Measurements from ENCODE around the gene SERPINA9. TPM values are rescaled to one million over a fixed set of nuclear protein-coding genes. Genes with fewer than 3 reads are reported as not detected.

The SERPINA9 gene
- total RNA-seq, 1 experiment from 2014 or later = not detected

DNA sequence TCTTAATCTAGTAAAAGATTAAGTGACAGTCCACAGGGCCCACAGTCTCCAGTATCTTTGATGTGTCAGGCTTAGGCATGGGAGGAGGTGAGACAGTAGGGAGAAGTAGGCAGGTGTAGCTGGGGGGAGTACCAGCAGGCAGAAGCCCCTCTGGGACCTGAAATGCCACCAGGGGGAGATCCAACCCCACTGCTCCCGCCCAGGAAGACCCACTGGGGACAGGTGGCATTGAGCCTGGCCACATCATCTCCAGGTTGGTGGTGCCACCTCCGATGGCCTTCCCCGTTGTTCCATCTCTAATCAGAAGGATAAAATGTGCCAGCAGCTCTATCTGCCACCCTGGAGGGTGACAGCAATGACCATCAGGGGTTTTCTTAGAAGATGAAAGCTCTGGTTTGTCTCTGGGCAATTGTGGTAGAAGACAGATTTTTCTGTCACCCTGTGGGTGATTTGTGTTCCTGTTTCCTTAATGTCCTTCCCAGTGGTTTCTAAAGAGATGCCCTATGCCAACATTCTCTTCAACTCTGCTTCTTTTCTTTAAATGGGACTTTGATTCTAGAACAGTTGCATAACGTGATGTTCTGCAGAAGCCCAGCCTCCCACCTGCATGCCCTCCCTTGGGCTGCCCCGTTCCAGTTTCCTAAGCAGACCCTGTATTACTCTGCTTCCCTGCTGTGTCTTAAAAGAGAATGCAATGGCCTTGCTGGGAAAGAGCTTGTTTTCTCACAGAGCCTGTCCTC, 45.5 kb upstream of the SERPINA9 start:
- no peak overlapping the region for H3K4me3 Mint-ChIP-seq (ENCODE audit: low read depth, unreplicated experiment)
- CTCF ChIA-PET = interaction anchor here (0.6 kb wide), 1 partner anchor 537 kb away, joined by 4 read pairs; no protein-coding TSS in a partner anchor
- H3K4me1 Mint-ChIP-seq (ENCODE audit: low read depth, unreplicated experiment) = no peaks in the 10 kb centered on the region
- H3K27me3 Mint-ChIP-seq (ENCODE audit: unreplicated experiment) = peaks cover 50% of the 10 kb centered on the region
- no peaks in the 10 kb centered on the region for H3K36me3 Mint-ChIP-seq (ENCODE audit: insufficient read depth, unreplicated experiment)
- no peak overlapping the region for H3K27ac Mint-ChIP-seq (ENCODE audit: unreplicated experiment)
- TF ChIP-seq, protein P1, sequence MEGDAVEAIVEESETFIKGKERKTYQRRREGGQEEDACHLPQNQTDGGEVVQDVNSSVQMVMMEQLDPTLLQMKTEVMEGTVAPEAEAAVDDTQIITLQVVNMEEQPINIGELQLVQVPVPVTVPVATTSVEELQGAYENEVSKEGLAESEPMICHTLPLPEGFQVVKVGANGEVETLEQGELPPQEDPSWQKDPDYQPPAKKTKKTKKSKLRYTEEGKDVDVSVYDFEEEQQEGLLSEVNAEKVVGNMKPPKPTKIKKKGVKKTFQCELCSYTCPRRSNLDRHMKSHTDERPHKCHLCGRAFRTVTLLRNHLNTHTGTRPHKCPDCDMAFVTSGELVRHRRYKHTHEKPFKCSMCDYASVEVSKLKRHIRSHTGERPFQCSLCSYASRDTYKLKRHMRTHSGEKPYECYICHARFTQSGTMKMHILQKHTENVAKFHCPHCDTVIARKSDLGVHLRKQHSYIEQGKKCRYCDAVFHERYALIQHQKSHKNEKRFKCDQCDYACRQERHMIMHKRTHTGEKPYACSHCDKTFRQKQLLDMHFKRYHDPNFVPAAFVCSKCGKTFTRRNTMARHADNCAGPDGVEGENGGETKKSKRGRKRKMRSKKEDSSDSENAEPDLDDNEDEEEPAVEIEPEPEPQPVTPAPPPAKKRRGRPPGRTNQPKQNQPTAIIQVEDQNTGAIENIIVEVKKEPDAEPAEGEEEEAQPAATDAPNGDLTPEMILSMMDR (IDR thresholded peaks at IDR 0.05; ENCODE audit: unreplicated experiment) = peak; percentile 12
- peaks cover 6% of the 10 kb centered on the region for H3K9me3 Mint-ChIP-seq (ENCODE audit: low read depth, unreplicated experiment)
- intact Hi-C loops (cut with micrococcal nuclease; ENCODE audit: unreplicated experiment) = no loop called here
- BruUV-seq (replicated peaks) = no TSS peak
- no peak for DNase-seq

DNA sequence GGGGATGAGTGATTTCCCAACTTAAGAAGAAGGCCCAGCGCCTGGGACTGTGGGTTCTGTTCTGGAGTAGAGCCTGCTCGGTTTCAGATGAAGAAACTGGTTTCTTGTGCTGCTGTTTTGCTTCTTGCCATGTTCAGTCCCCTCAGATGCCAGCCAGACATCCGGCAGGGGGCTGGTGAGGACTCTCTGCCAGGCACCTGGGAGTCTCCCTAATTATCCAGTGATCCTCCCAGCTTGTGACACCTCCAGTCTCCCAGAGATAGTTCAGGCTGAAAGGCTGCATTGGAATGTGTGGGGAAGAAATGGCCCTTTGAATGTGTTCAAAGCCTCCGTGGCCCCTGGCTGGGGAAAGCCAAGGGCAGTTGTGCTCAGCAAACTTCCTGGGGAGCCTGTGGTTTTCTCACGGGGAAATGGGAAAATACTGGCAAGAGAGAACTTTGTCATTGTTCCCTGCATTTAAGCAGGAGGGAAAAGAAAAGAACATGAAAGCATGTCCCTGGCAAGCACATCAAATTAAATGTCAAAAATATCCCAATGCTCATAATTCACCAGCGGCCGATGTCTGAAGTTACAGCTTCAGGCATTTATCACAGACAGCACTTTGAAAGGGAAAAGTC, 41.8 kb upstream of the SERPINA9 start:
- intact Hi-C loops (cut with micrococcal nuclease; ENCODE audit: unreplicated experiment) = no loop called here
- BruUV-seq (replicated peaks) = no TSS peak
- H3K27ac Mint-ChIP-seq (ENCODE audit: unreplicated experiment) = no peak overlapping the region

DNA sequence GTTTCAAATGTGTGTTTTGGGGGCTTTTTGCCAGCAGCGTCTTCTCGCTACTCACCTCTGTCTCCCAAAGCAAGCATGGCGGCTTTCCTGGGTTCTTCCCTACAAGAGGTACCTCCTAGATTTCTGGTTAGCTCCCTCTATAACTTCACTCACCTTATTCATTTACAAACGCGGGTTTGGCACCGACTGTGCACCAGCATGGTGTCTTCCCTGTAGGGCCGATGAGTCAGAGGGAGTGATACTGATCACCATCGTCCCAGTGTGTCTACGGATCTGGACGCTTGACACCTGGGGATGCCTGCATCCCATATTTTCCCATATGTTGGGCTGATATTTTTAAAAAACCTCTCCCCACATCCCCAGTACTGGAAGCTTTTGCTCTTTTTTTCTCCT, 41.2 kb upstream of the SERPINA9 start:
- CTCF ChIA-PET = no interaction called here
- H3K36me3 Mint-ChIP-seq (ENCODE audit: insufficient read depth, unreplicated experiment) = no peaks in the 10 kb centered on the region
- DNase-seq = no peak
- no TSS peak for BruUV-seq (replicated peaks)
- TF ChIP-seq, protein P1 (IDR thresholded peaks at IDR 0.05; ENCODE audit: unreplicated experiment) = no peak
- peaks cover 40% of the 10 kb centered on the region for H3K27me3 Mint-ChIP-seq (ENCODE audit: unreplicated experiment)
- H3K4me3 Mint-ChIP-seq (ENCODE audit: low read depth, unreplicated experiment) = no peak overlapping the region
- intact Hi-C loops (cut with micrococcal nuclease; ENCODE audit: unreplicated experiment) = no loop called here
- no peaks in the 10 kb centered on the region for H3K4me1 Mint-ChIP-seq (ENCODE audit: low read depth, unreplicated experiment)
- peaks cover 6% of the 10 kb centered on the region for H3K9me3 Mint-ChIP-seq (ENCODE audit: low read depth, unreplicated experiment)
- H3K27ac Mint-ChIP-seq (ENCODE audit: unreplicated experiment) = no peak overlapping the region

More for the DNA sequence above, 41.8 kb upstream of the SERPINA9 start:
- Mint-ChIP-seq H3K36me3 (ENCODE audit: insufficient read depth, unreplicated experiment) (no peaks in the 10 kb centered on the region), H3K27me3 (ENCODE audit: unreplicated experiment) (peaks cover 40% of the 10 kb centered on the region), H3K4me1 (ENCODE audit: low read depth, unreplicated experiment) (no peaks in the 10 kb centered on the region), H3K9me3 (ENCODE audit: low read depth, unreplicated experiment) (peaks cover 6% of the 10 kb centered on the region), H3K4me3 (ENCODE audit: low read depth, unreplicated experiment) (no peak overlapping the region)
- DNase-seq = no peak
- CTCF ChIA-PET = interaction anchor here (0.5 kb wide), 1 partner anchor 1213 kb away, joined by 6 read pairs; no protein-coding TSS in a partner anchor
- TF ChIP-seq, protein P1 (IDR thresholded peaks at IDR 0.05; ENCODE audit: unreplicated experiment) = no peak

DNA sequence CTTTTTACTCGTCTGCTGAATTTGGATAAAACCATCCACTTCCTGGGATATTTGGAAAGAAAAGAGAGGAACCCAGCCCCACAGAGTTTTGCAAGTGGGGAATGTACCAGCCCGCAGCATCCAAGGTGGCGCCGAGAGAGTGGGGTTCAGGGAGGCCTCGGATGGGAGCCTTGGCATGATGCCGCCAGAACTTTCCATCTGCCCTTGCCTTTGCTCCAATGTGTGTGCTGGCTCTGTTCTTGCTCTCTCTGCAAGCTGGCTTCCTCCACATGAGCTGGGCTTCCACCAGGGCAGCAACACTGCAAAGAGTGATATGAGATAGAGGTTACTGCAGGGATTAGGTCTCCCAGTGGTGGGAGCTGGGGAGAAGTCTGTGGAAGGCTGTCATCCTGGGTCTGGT, 39.9 kb upstream of the SERPINA9 start:
- intact Hi-C loops (cut with micrococcal nuclease; ENCODE audit: unreplicated experiment) = no loop called here
- no peak for DNase-seq
- Mint-ChIP-seq H3K27ac (ENCODE audit: unreplicated experiment) (no peak overlapping the region), H3K4me3 (ENCODE audit: low read depth, unreplicated experiment) (no peak overlapping the region), H3K36me3 (ENCODE audit: insufficient read depth, unreplicated experiment) (no peaks in the 10 kb centered on the region), H3K4me1 (ENCODE audit: low read depth, unreplicated experiment) (no peaks in the 10 kb centered on the region), H3K9me3 (ENCODE audit: low read depth, unreplicated experiment) (peaks cover 6% of the 10 kb centered on the region), H3K27me3 (ENCODE audit: unreplicated experiment) (peaks cover 40% of the 10 kb centered on the region)
- no TSS peak for BruUV-seq (replicated peaks)
- TF ChIP-seq, protein P1 (IDR thresholded peaks at IDR 0.05; ENCODE audit: unreplicated experiment) = no peak
- CTCF ChIA-PET = interaction anchor here (0.5 kb wide), 1 partner anchor 99 kb away, joined by 4 read pairs; no protein-coding TSS in a partner anchor
